ENCODE data around the gene SLC31A2. TPM values are rescaled to one million over a fixed set of nuclear protein-coding genes. Genes with fewer than 3 reads are reported as not detected.

The SLC31A2 gene
- total RNA-seq, 1 donor from 2014 or later, result 1.6 TPM

- peaks cover 2% of the 10 kb centered on the region for H3K9me3 Mint-ChIP-seq (ENCODE audit: unreplicated experiment)
- DNase-seq, result no peak
- TF ChIP-seq CTCF (IDR thresholded peaks at IDR 0.05; ENCODE audit: partially characterized antibody, unreplicated experiment), result no peak
- H3K4me3 Mint-ChIP-seq (ENCODE audit: unreplicated experiment), result peak overlapping the region; percentile 67
- no peaks in the 10 kb centered on the region for H3K36me3 Mint-ChIP-seq (ENCODE audit: unreplicated experiment)
- H3K27ac Mint-ChIP-seq (ENCODE audit: unreplicated experiment), result peak overlapping the region; percentile 14
- peaks cover 6% of the 10 kb centered on the region for H3K4me1 Mint-ChIP-seq (ENCODE audit: low read depth, unreplicated experiment)
- peaks cover 3% of the 10 kb centered on the region for H3K27me3 Mint-ChIP-seq (ENCODE audit: unreplicated experiment)
These were observed 1.9 kb downstream of the SLC31A2 start for GRCh38 chr9:113152699-113153098.

GRCh38 chr9:113153599-113153998 lies 2.8 kb downstream of the SLC31A2 start:
- Mint-ChIP-seq H3K4me1 (ENCODE audit: low read depth, unreplicated experiment) (peaks cover 6% of the 10 kb centered on the region), H3K36me3 (ENCODE audit: unreplicated experiment) (no peaks in the 10 kb centered on the region), H3K27me3 (ENCODE audit: unreplicated experiment) (peaks cover 2% of the 10 kb centered on the region), H3K4me3 (ENCODE audit: unreplicated experiment) (no peak overlapping the region), H3K9me3 (ENCODE audit: unreplicated experiment) (peaks cover 2% of the 10 kb centered on the region), H3K27ac (ENCODE audit: unreplicated experiment) (no peak overlapping the region)
- no peak for TF ChIP-seq CTCF (IDR thresholded peaks at IDR 0.05; ENCODE audit: partially characterized antibody, unreplicated experiment)
- DNase-seq, result no peak

GRCh38 chr9:113154471-113154870 lies 3.7 kb downstream of the SLC31A2 start:
- Mint-ChIP-seq H3K27ac (ENCODE audit: unreplicated experiment) (no peak overlapping the region), H3K4me1 (ENCODE audit: low read depth, unreplicated experiment) (peaks cover 6% of the 10 kb centered on the region), H3K27me3 (ENCODE audit: unreplicated experiment) (peaks cover 2% of the 10 kb centered on the region), H3K9me3 (ENCODE audit: unreplicated experiment) (peaks cover 2% of the 10 kb centered on the region), H3K4me3 (ENCODE audit: unreplicated experiment) (no peak overlapping the region), H3K36me3 (ENCODE audit: unreplicated experiment) (no peaks in the 10 kb centered on the region)
- DNase-seq, result no peak
- no peak for TF ChIP-seq CTCF (IDR thresholded peaks at IDR 0.05; ENCODE audit: partially characterized antibody, unreplicated experiment)

GRCh38 chr9:113154946-113155345 lies 4.1 kb downstream of the SLC31A2 start:
- no peak overlapping the region for H3K27ac Mint-ChIP-seq (ENCODE audit: unreplicated experiment)
- H3K9me3 Mint-ChIP-seq (ENCODE audit: unreplicated experiment), result peaks cover 2% of the 10 kb centered on the region
- no peak for TF ChIP-seq CTCF (IDR thresholded peaks at IDR 0.05; ENCODE audit: partially characterized antibody, unreplicated experiment)
- no peak for DNase-seq
- H3K27me3 Mint-ChIP-seq (ENCODE audit: unreplicated experiment), result no peaks in the 10 kb centered on the region
- H3K4me3 Mint-ChIP-seq (ENCODE audit: unreplicated experiment), result no peak overlapping the region
- no peaks in the 10 kb centered on the region for H3K36me3 Mint-ChIP-seq (ENCODE audit: unreplicated experiment)
- peaks cover 6% of the 10 kb centered on the region for H3K4me1 Mint-ChIP-seq (ENCODE audit: low read depth, unreplicated experiment)

GRCh38 chr9:113155911-113156588 lies 5.2 kb downstream of the SLC31A2 start:
- Mint-ChIP-seq H3K36me3 (ENCODE audit: unreplicated experiment) (no peaks in the 10 kb centered on the region), H3K4me3 (ENCODE audit: unreplicated experiment) (no peak overlapping the region), H3K27ac (ENCODE audit: unreplicated experiment) (no peak overlapping the region), H3K27me3 (ENCODE audit: unreplicated experiment) (no peaks in the 10 kb centered on the region), H3K9me3 (ENCODE audit: unreplicated experiment) (no peaks in the 10 kb centered on the region), H3K4me1 (ENCODE audit: low read depth, unreplicated experiment) (peaks cover 10% of the 10 kb centered on the region)
- no peak for TF ChIP-seq CTCF (IDR thresholded peaks at IDR 0.05; ENCODE audit: partially characterized antibody, unreplicated experiment)
- DNase-seq, result no peak
